Hepatocyte (in vitro differentiated cells): Measurements from ENCODE around the gene ZMYND12. TPM values are rescaled to one million over a fixed set of nuclear protein-coding genes. Genes with fewer than 3 reads are reported as not detected.

Source experiments
- DNase-seq: peaks from one replicate; pipeline ENCODE4 v3.0.0-alpha.2; 2016; ENCODE audit warnings: low spot score
- H2AFZ ChIP-seq: fragments of 200-600 bp; sonication (generic); 2 replicates; pipeline ENCODE4 v1.6.0; 2016; ENCODE audit warnings: antibody characterized with exemption, mild to moderate bottlenecking
- H3K27ac ChIP-seq: fragments of 200-600 bp; sonication (generic); 2 replicates; pipeline ENCODE4 v1.5.1; 2016; ENCODE audit warnings: mild to moderate bottlenecking
- H3K27me3 ChIP-seq: fragments of 200-600 bp; sonication (generic); 2 replicates; pipeline ENCODE4 v1.6.1; 2016
- H3K36me3 ChIP-seq: fragments of 200-600 bp; sonication (generic); replicated peaks from 2 replicates; pipeline ENCODE4 v1.5.1; 2016; ENCODE audit warnings: low read depth; ENCODE audit not compliant: insufficient read depth
- H3K4me1 ChIP-seq: fragments of 200-600 bp; sonication (generic); 2 replicates; pipeline ENCODE4 v1.5.1; 2016; ENCODE audit warnings: mild to moderate bottlenecking, moderate library complexity; ENCODE audit not compliant: insufficient read depth
- H3K4me2 ChIP-seq: fragments of 200-600 bp; sonication (generic); 2 replicates; pipeline ENCODE4 v1.6.0; 2016
- H3K4me3 ChIP-seq: fragments of 200-600 bp; sonication (generic); 2 replicates; pipeline ENCODE4 v1.5.1; 2016; ENCODE audit warnings: mild to moderate bottlenecking
- H3K79me2 ChIP-seq: fragments of 200-600 bp; sonication (generic); 2 replicates; pipeline ENCODE4 v1.6.0; 2017; ENCODE audit warnings: mild to moderate bottlenecking
- H3K9me2 ChIP-seq: fragments of 200-600 bp; sonication (generic); replicated peaks from 2 replicates; pipeline ENCODE4 v1.6.0; 2017; ENCODE audit warnings: mild to moderate bottlenecking; ENCODE audit not compliant: insufficient read depth
- H3K9me3 ChIP-seq: fragments of 200-600 bp; sonication (generic); 2 replicates; pipeline ENCODE4 v1.5.1; 2016; ENCODE audit warnings: low read depth, mild to moderate bottlenecking
- H4K20me1 ChIP-seq: fragments of 200-600 bp; sonication (generic); 2 replicates; pipeline ENCODE4 v1.6.0; 2016; ENCODE audit warnings: mild to moderate bottlenecking; ENCODE audit not compliant: insufficient read depth, poor library complexity, severe bottlenecking
- CTCF ChIP-seq: fragments of 200-600 bp; sonication (generic); IDR thresholded peaks from 2 replicates; pipeline ENCODE4 v1.5.1; 2016; ENCODE audit warnings: antibody characterized with exemption, mild to moderate bottlenecking; ENCODE audit not compliant: poor library complexity
- EZH2 ChIP-seq: fragments of 200-600 bp; sonication (generic); IDR thresholded peaks from 2 replicates; pipeline ENCODE4 v1.6.1; 2016; ENCODE audit warnings: antibody characterized with exemption, mild to moderate bottlenecking, borderline replicate concordance
- EZH2phosphoT487 ChIP-seq: fragments of 200-600 bp; sonication (generic); IDR thresholded peaks from one replicate; pipeline ENCODE4 v1.6.1; 2018; ENCODE audit warnings: antibody characterized with exemption, mild to moderate bottlenecking, low read depth, moderate library complexity; ENCODE audit not compliant: unreplicated experiment, severe bottlenecking
- WGBS: methylation state at CpG from one replicate; pipeline ENCODE4 v1.1.6; 2016; ENCODE audit warnings: low lambda C conversion rate; ENCODE audit errors: missing lambda C conversion rate; 5-methylcytosine and 5-hydroxymethylcytosine counted together
- polyA plus RNA-seq: library from polyadenylated mRNA; unstranded; fragments of >200 nt; fragmentation: Nextera tagmentation; extraction: Ambion mirVana; gene quantifications from 2 replicates; pipeline ENCODE4 v1.2.1, GENCODE V29; 2016
- total RNA-seq: library from RNA; depleted of rRNA; stranded (reverse); fragments of >200 nt; gene quantifications from 2 replicates; pipeline ENCODE4 v1.2.3, GENCODE V29; 2014

Gene ZMYND12
- total and polyA plus RNA-seq, 2 experiments from 2014 or later = 0.57 to 0.87 TPM

DNA sequence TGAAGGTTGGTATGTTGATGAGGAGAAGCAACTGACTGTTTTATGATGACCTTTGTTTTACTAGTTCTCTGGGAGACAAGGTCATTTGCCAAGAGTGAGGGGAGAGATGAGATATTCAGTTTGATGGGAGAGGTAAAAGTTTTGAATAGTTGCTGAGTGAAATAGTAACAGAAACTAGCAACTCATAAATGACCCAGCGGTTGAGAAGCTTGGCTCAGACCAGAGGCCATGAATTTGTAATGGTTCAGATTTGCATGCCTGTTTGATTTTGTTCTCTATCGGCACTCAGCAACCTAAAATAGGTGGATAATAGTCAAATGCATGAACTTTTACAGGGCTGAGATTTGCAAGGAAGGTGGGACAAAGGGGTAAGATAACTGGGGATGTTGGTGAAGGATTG, 13.9 kb upstream of the ZMYND12 start:
- H3K27ac ChIP-seq = no peak overlapping the region
- no peaks in the 10 kb centered on the region for H3K9me2 ChIP-seq
- no peak for DNase-seq
- no peak overlapping the region for H3K4me2 ChIP-seq
- H3K4me3 ChIP-seq = no peak overlapping the region
- 95% methylated on average over 2 of the region's 2 CpGs for WGBS
- H3K36me3 ChIP-seq = no peaks in the 10 kb centered on the region
- no peaks in the 10 kb centered on the region for H3K27me3 ChIP-seq
- no peak overlapping the region for H2AFZ ChIP-seq
- no peaks in the 10 kb centered on the region for H3K79me2 ChIP-seq
- peaks cover 4% of the 10 kb centered on the region for H3K4me1 ChIP-seq
- H4K20me1 ChIP-seq = no peaks in the 10 kb centered on the region
- TF ChIP-seq CTCF = no peak
- no peak for TF ChIP-seq EZH2
- no peak for TF ChIP-seq EZH2phosphoT487
- no peaks in the 10 kb centered on the region for H3K9me3 ChIP-seq

GRCh38 chr1:42466030-42466429, 10.2 kb upstream of the ZMYND12 start:
- Histone ChIP-seq H3K9me3 (no peaks in the 10 kb centered on the region), H3K9me2 (no peaks in the 10 kb centered on the region), H3K4me1 (peaks cover 18% of the 10 kb centered on the region), H3K4me2 (peak overlapping the region; percentile 30), H3K27me3 (no peaks in the 10 kb centered on the region), H3K4me3 (no peak overlapping the region), H4K20me1 (no peaks in the 10 kb centered on the region), H3K36me3 (no peaks in the 10 kb centered on the region), H2AFZ (no peak overlapping the region), H3K27ac (peak overlapping the region; percentile 73), H3K79me2 (no peaks in the 10 kb centered on the region)
- DNase-seq = peak; percentile 44
- WGBS = 75% methylated on average over 2 of the region's 2 CpGs
- TF ChIP-seq EZH2phosphoT487 (no peak), EZH2 (no peak), CTCF (no peak)

DNA sequence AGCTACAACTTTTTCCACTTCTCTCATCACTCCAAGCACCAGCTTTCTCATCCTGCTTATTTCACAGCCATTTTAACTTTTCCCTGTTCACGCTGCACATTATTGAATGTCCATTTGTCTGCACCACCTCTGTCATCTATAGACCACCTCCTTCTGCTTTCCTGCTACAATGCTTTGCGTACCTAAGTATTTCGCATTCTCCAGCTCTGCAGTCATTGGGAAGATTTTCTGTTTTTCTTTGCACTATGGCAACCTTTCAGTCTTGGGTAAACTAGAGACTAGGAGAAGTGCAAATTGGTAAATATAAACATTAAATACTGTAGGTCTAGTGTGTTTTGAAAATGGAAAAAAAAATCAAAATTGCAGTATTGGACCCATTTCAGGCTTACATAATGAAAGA, 8.1 kb upstream of the ZMYND12 start:
- H3K9me3 ChIP-seq = no peaks in the 10 kb centered on the region
- peaks cover 18% of the 10 kb centered on the region for H3K4me1 ChIP-seq
- DNase-seq = no peak
- no peaks in the 10 kb centered on the region for H3K9me2 ChIP-seq
- peak overlapping the region; percentile 46 for H3K4me3 ChIP-seq
- no peaks in the 10 kb centered on the region for H3K79me2 ChIP-seq
- peak overlapping the region; percentile 81 for H3K4me2 ChIP-seq
- no peaks in the 10 kb centered on the region for H3K36me3 ChIP-seq
- WGBS = 84% methylated on average over 3 of the region's 3 CpGs
- H2AFZ ChIP-seq = peak overlapping the region; percentile 58
- H4K20me1 ChIP-seq = no peaks in the 10 kb centered on the region
- H3K27me3 ChIP-seq = no peaks in the 10 kb centered on the region
- peak overlapping the region; percentile 32 for H3K27ac ChIP-seq
- TF ChIP-seq EZH2 = no peak
- no peak for TF ChIP-seq EZH2phosphoT487
- no peak for TF ChIP-seq CTCF
